OCI-LY7 (cell line): ENCODE data around the gene IQCK. TPM values are rescaled to one million over a fixed set of nuclear protein-coding genes. Genes with fewer than 3 reads are reported as not detected.
A peak's percentile ranks its signal among the peaks of the same experiment; 100 is the strongest.

Experiments
- BruUV-seq: library from RNA; stranded (reverse); fragments of 400-500 nt; replicated peaks from 2 replicates; lab custom pipeline; 2021; lab: Mats Ljungman, UMichigan
- CTCF ChIA-PET: fragments of 300-600 bp; sonication (Branson Sonifier 250); formaldehyde crosslinking; loops from one replicate; lab custom pipeline; 2022; ENCODE audit warnings: antibody characterized with exemption; ENCODE audit not compliant: unreplicated experiment; lab: Charles Lee
- POLR2A ChIA-PET: fragments of 300-600 bp; sonication (Branson Sonifier 250); formaldehyde crosslinking; loops from one replicate; lab custom pipeline; 2022; ENCODE audit warnings: antibody characterized with exemption; lab: Charles Lee
- DNase-seq: peaks from one replicate; pipeline ENCODE4 v3.0.0-alpha.2; 2015; ENCODE audit warnings: low spot score
- H2AFZ ChIP-seq: fragments of 200-600 bp; sonication (generic), shearing (Covaris generic); 2 replicates; pipeline ENCODE4 v1.6.1; 2014; ENCODE audit warnings: mild to moderate bottlenecking, antibody characterized with exemption, low read length, moderate library complexity
- H3K27ac ChIP-seq: fragments of 200-600 bp; sonication (generic); 2 replicates; pipeline ENCODE4 v1.5.1; 2014; ENCODE audit warnings: mixed run types, low read depth, mild to moderate bottlenecking, moderate library complexity, low read length, inconsistent platforms; ENCODE audit not compliant: poor library complexity, severe bottlenecking
- H3K36me3 ChIP-seq: fragments of 200-600 bp; sonication (generic); 2 replicates; pipeline ENCODE4 v1.6.1; 2014; ENCODE audit warnings: mild to moderate bottlenecking, antibody characterized with exemption, low read length, moderate library complexity, mixed read lengths; ENCODE audit not compliant: insufficient read depth
- H3K4me1 ChIP-seq: fragments of 200-600 bp; sonication (generic); 2 replicates; pipeline ENCODE4 v1.5.1; 2014; ENCODE audit warnings: mild to moderate bottlenecking, low read length; ENCODE audit not compliant: insufficient read depth, poor library complexity, severe bottlenecking
- H3K4me2 ChIP-seq: fragments of 200-600 bp; sonication (generic); 2 replicates; pipeline ENCODE4 v1.6.1; 2014; ENCODE audit warnings: mild to moderate bottlenecking, low read length
- H3K4me3 ChIP-seq: fragments of 200-600 bp; sonication (generic); 2 replicates; pipeline ENCODE4 v1.5.1; 2014; ENCODE audit warnings: mild to moderate bottlenecking, low read depth, low read length; ENCODE audit not compliant: poor library complexity, severe bottlenecking
- H3K79me2 ChIP-seq: fragments of 200-600 bp; sonication (generic); 2 replicates; pipeline ENCODE4 v1.6.1; 2016; ENCODE audit warnings: low read depth, mild to moderate bottlenecking, low read length, moderate library complexity, mixed read lengths; ENCODE audit not compliant: insufficient read depth
- H3K9me2 ChIP-seq: fragments of 200-600 bp; sonication (generic); 2 replicates; pipeline ENCODE4 v1.6.1; 2016; ENCODE audit warnings: mild to moderate bottlenecking, low read length, mixed read lengths; ENCODE audit not compliant: insufficient read depth
- H3K9me3 ChIP-seq: fragments of 200-600 bp; sonication (generic); 2 replicates; pipeline ENCODE4 v1.6.1; 2014; ENCODE audit warnings: mild to moderate bottlenecking, mixed run types, low read length, mixed read lengths
- H4K20me1 ChIP-seq: fragments of 200-600 bp; sonication (generic); 2 replicates; pipeline ENCODE4 v1.6.1; 2014; ENCODE audit warnings: mild to moderate bottlenecking, antibody characterized with exemption, low read length, moderate library complexity, mixed read lengths; ENCODE audit not compliant: insufficient read depth
- CTCF ChIP-seq: fragments of 200-600 bp; sonication (generic); conservative IDR thresholded peaks from 2 replicates; pipeline ENCODE4 v1.5.1; 2014; ENCODE audit warnings: mild to moderate bottlenecking, antibody characterized with exemption, low read length, moderate library complexity, mixed read lengths
- EZH2phosphoT487 ChIP-seq: fragments of 200-600 bp; sonication (generic); IDR thresholded peaks from 2 replicates; pipeline ENCODE4 v1.6.1; 2018; ENCODE audit warnings: low read depth, borderline replicate concordance, mild to moderate bottlenecking, mixed run types, antibody characterized with exemption, low read length, moderate library complexity, mixed read lengths
- intact Hi-C: fragments of 100-400 bp; cut with micrococcal nuclease; formaldehyde crosslinking; loops from one replicate; pipeline ENCODE4 v1.10.0; 2022; ENCODE audit not compliant: unreplicated experiment
- total RNA-seq, 2 experiments: library from RNA; depleted of rRNA in 1 of 2; stranded (reverse); fragments of >200 nt in 1 of 2; shearing (Covaris generic) in 1 of 2; gene quantifications; 2 replicates each; pipeline ENCODE4 v1.2.3, GENCODE V29; 2014 to 2022

Gene IQCK
- total RNA-seq, 2 experiments from 2014 or later: 2.2 to 4.3 TPM

- CTCF ChIA-PET: no interaction called here
- DNase-seq: no peak
These were observed 14.7 kb upstream of the IQCK start for GRCh38 chr16:19703172-19703889.

GRCh38 chr16:19704321-19705145 is 13.5 kb upstream of the IQCK start:
- ChIA-PET CTCF (no interaction called here), POLR2A (interaction anchor here (0.7 kb wide), 1 partner anchor 403 kb away, joined by 3 read pairs; no protein-coding TSS in a partner anchor)
- intact Hi-C loops: no loop called here
- DNase-seq: no peak
- peaks cover 94% of the 10 kb centered on the region for H3K36me3 ChIP-seq
- no peaks in the 10 kb centered on the region for H3K79me2 ChIP-seq
- H3K4me3 ChIP-seq: no peak overlapping the region
- no peaks in the 10 kb centered on the region for H3K4me1 ChIP-seq
- H3K9me3 ChIP-seq: no peaks in the 10 kb centered on the region
- H2AFZ ChIP-seq: no peak overlapping the region
- H3K9me2 ChIP-seq: no peaks in the 10 kb centered on the region
- H4K20me1 ChIP-seq: 0 out of 2 replicates have a peak, but pooled peaks cover 6% of the 10 kb centered on the region
- no TSS peak for BruUV-seq
- no peak for TF ChIP-seq CTCF
- no peak for TF ChIP-seq EZH2phosphoT487
- H3K4me2 ChIP-seq: no peak overlapping the region
- no peak overlapping the region for H3K27ac ChIP-seq

More at GRCh38 chr16:19703172-19703889, 14.7 kb upstream of the IQCK start:
- no peak overlapping the region for H3K4me3 ChIP-seq
- H3K36me3 ChIP-seq: peaks cover 95% of the 10 kb centered on the region
- TSS peak; percentile 40 for BruUV-seq
- no peak overlapping the region for H3K4me2 ChIP-seq
- H3K9me3 ChIP-seq: no peaks in the 10 kb centered on the region
- no peak overlapping the region for H3K27ac ChIP-seq
- no peaks in the 10 kb centered on the region for H3K9me2 ChIP-seq
- POLR2A ChIA-PET: interaction anchor here (0.7 to 1.2 kb wide), 3 partner anchors 10 to 402 kb away, joined by 3 read pairs; no protein-coding TSS in a partner anchor
- no peaks in the 10 kb centered on the region for H3K4me1 ChIP-seq
- no peak overlapping the region for H2AFZ ChIP-seq
- intact Hi-C loops: no loop called here
- no peaks in the 10 kb centered on the region for H3K79me2 ChIP-seq
- TF ChIP-seq CTCF: no peak
- TF ChIP-seq EZH2phosphoT487: no peak
- H4K20me1 ChIP-seq: 0 out of 2 replicates have a peak, but pooled peaks cover 6% of the 10 kb centered on the region

GRCh38 chr16:19705146-19705501 is 12.9 kb upstream of the IQCK start:
- Histone ChIP-seq H4K20me1 (0 out of 2 replicates have a peak, but pooled peaks cover 5% of the 10 kb centered on the region), H3K36me3 (peaks cover 94% of the 10 kb centered on the region), H3K79me2 (no peaks in the 10 kb centered on the region), H3K4me3 (no peak overlapping the region), H3K9me3 (no peaks in the 10 kb centered on the region), H2AFZ (no peak overlapping the region), H3K4me1 (no peaks in the 10 kb centered on the region), H3K9me2 (no peaks in the 10 kb centered on the region), H3K4me2 (no peak overlapping the region), H3K27ac (no peak overlapping the region)
- DNase-seq: no peak
- CTCF ChIA-PET: no interaction called here
- no TSS peak for BruUV-seq
- TF ChIP-seq EZH2phosphoT487 (no peak), CTCF (no peak)
- intact Hi-C loops: no loop called here
- POLR2A ChIA-PET: no interaction called here
